NB4 (cell line): ENCODE measurements around the gene NAALADL2.

Experiments
- POLR2A ChIP-seq: IDR thresholded peaks from 2 replicates; pipeline ENCODE4 v1.6.1; 2011; ENCODE audit warnings: mild to moderate bottlenecking; ENCODE audit not compliant: insufficient read length; ENCODE audit errors: extremely low read depth
- TF ChIP-seq, protein P1 (sequence below): IDR thresholded peaks from one replicate; pipeline ENCODE4 v1.5.1; 2012; ENCODE audit warnings: low read depth, low read length

DNA sequence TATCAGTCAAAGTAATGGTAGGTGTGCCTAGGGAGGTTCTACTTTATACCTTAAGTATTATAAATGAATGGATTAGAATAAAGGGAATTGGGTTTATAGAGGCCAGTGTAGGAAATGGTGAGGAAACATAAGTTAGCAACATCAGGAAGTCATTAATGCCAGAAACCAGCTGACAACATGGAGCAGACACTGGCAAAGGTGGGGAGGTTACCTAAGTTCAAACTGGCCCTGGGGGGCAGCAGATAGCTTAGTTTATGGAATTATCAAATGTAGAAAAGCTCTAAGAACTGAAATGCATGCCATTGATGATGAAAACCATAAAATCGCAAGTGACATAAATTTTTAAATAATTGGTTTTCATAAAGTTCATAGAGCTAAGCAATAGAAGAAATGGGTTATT, 498.6 kb downstream of the NAALADL2 start:
- TF ChIP-seq, protein P1, sequence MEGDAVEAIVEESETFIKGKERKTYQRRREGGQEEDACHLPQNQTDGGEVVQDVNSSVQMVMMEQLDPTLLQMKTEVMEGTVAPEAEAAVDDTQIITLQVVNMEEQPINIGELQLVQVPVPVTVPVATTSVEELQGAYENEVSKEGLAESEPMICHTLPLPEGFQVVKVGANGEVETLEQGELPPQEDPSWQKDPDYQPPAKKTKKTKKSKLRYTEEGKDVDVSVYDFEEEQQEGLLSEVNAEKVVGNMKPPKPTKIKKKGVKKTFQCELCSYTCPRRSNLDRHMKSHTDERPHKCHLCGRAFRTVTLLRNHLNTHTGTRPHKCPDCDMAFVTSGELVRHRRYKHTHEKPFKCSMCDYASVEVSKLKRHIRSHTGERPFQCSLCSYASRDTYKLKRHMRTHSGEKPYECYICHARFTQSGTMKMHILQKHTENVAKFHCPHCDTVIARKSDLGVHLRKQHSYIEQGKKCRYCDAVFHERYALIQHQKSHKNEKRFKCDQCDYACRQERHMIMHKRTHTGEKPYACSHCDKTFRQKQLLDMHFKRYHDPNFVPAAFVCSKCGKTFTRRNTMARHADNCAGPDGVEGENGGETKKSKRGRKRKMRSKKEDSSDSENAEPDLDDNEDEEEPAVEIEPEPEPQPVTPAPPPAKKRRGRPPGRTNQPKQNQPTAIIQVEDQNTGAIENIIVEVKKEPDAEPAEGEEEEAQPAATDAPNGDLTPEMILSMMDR = no peak
- TF ChIP-seq POLR2A = no peak
